Measurements from ENCODE around the gene ATP1A1.

DNA sequence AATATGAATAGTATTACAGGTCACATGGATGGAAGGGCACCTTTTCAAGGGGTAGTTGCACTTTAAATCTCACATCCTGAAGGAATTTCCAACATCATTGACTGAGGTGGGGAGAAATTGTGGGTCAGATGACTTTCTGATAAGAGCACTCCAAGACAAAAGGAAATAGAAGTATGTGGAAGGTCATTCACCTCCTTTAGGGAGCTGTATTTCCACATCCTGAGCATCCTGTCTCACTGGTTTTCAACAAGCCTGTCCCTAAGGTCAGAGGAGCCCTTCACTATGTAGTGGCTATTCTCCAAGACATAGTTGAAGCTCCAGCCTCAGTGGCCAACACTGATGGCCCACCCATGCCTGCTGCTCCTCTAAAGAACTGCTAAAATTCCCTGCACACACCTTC is 76.5 kb downstream of the ATP1A1 start:
- TF ChIP-seq, protein P1, sequence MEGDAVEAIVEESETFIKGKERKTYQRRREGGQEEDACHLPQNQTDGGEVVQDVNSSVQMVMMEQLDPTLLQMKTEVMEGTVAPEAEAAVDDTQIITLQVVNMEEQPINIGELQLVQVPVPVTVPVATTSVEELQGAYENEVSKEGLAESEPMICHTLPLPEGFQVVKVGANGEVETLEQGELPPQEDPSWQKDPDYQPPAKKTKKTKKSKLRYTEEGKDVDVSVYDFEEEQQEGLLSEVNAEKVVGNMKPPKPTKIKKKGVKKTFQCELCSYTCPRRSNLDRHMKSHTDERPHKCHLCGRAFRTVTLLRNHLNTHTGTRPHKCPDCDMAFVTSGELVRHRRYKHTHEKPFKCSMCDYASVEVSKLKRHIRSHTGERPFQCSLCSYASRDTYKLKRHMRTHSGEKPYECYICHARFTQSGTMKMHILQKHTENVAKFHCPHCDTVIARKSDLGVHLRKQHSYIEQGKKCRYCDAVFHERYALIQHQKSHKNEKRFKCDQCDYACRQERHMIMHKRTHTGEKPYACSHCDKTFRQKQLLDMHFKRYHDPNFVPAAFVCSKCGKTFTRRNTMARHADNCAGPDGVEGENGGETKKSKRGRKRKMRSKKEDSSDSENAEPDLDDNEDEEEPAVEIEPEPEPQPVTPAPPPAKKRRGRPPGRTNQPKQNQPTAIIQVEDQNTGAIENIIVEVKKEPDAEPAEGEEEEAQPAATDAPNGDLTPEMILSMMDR (IDR thresholded peaks at IDR 0.05): no peak
- TF ChIP-seq POLR2AphosphoS5 (IDR thresholded peaks at IDR 0.05; ENCODE audit: insufficient read depth in 1 of 2, low read depth in 1 of 2) (no peak), POLR2A (IDR thresholded peaks at IDR 0.05) (no peak)

Measured in vagina (tissue), 2 donors.